Spleen (tissue), 11 donors: ENCODE data around the gene DCTPP1. TPM values are rescaled to one million over a fixed set of nuclear protein-coding genes. Genes with fewer than 3 reads are reported as not detected.
A peak's percentile ranks its signal among the peaks of the same experiment; 100 is the strongest.

Experiments
- DNase-seq: peaks from one replicate; pipeline ENCODE4 v3.0.0-alpha.2; 2020
- H3K27ac ChIP-seq, 8 donors: fragments of 200-600 bp; sonication (generic) in 7 of 8; 1 replicate in 4 of 8; 2 replicates in 4 of 8; pipeline versions ENCODE4 v1.5.0 to v1.8.0; 2016 to 2021; ENCODE audit warnings: inconsistent platforms in 4 of 8, mild to moderate bottlenecking in 4 of 8, moderate library complexity in 1 of 8
- H3K27me3 ChIP-seq, 7 donors: fragments of 200-600 bp; sonication (generic) in 6 of 7; replicated peaks in 1 of 7; 1 replicate in 4 of 7; 2 replicates in 3 of 7; pipeline versions ENCODE4 v1.5.0 to v1.8.0; 2016 to 2021; ENCODE audit warnings: inconsistent platforms in 3 of 7, mild to moderate bottlenecking in 1 of 7
- H3K36me3 ChIP-seq, 6 donors: fragments of 200-600 bp; sonication (generic) in 5 of 6; 1 replicate in 4 of 6; 2 replicates in 2 of 6; pipeline versions ENCODE4 v1.5.0 to v1.8.0; 2016 to 2021; ENCODE audit warnings: inconsistent platforms in 2 of 6
- H3K4me1 ChIP-seq, 6 donors: fragments of 200-600 bp; sonication (generic) in 5 of 6; 1 replicate in 3 of 6; 2 replicates in 3 of 6; pipeline versions ENCODE4 v1.5.0 to v1.8.0; 2016 to 2021; ENCODE audit warnings: inconsistent platforms in 3 of 6
- H3K4me3 ChIP-seq, 8 donors: fragments of 200-600 bp; sonication (generic) in 7 of 8; 1 replicate in 4 of 8; 2 replicates in 4 of 8; pipeline versions ENCODE4 v1.5.0 to v1.8.0; 2016 to 2021; ENCODE audit warnings: inconsistent platforms in 4 of 8, mild to moderate bottlenecking in 4 of 8, moderate library complexity in 2 of 8
- H3K9me3 ChIP-seq, 8 donors: fragments of 200-600 bp; sonication (generic) in 7 of 8; 1 replicate in 4 of 8; 2 replicates in 4 of 8; pipeline versions ENCODE4 v1.5.0 to v1.8.0; 2016 to 2021; ENCODE audit warnings: inconsistent platforms in 4 of 8
- CTCF ChIP-seq, 11 experiments: fragments of 200-600 bp in 7 of 11; fragments of 450-650 bp in 4 of 11; sonication (generic) in 4 of 11; IDR thresholded peaks in 8 of 11; conservative IDR thresholded peaks in 3 of 11; 1 replicate in 7 of 11; 2 replicates in 4 of 11; pipeline versions ENCODE4 v1.4.0 to v1.8.0; 2016 to 2021; ENCODE audit warnings: antibody characterized with exemption in 11 of 11, inconsistent platforms in 4 of 11, mild to moderate bottlenecking in 1 of 11
- POLR2A ChIP-seq, 3 donors: fragments of 450-650 bp; IDR thresholded peaks; one replicate each; pipeline ENCODE4 v1.5.1; 2017; ENCODE audit warnings: antibody characterized with exemption in 3 of 3, mild to moderate bottlenecking in 1 of 3
- POLR2AphosphoS5 ChIP-seq, 3 donors: sonication (generic); formaldehyde crosslinking; IDR thresholded peaks; one replicate each; pipeline ENCODE4 v1.5.1; 2017; ENCODE audit warnings: antibody characterized with exemption in 3 of 3
- WGBS, 5 donors: extraction: QIAGEN DNeasy Blood & Tissue Kit in 3 of 5; methylation state at CpG; one replicate each; pipeline versions ENCODE4 v1.1.5 to v1.1.7; 2013 to 2018; 5-methylcytosine and 5-hydroxymethylcytosine counted together
- intact Hi-C: fragments of 100-400 bp; cut with DNase I; formaldehyde crosslinking; loops from one replicate; pipeline ENCODE4 v1.15.0; 2023; ENCODE audit warnings: low total_unique reads
- polyA plus RNA-seq, 3 donors: library from polyadenylated mRNA; stranded (reverse); fragments of 200-250 nt; gene quantifications; one replicate each; pipeline ENCODE4 v1.2.1, GENCODE V29; 2013
- total RNA-seq, 7 donors: library from RNA; depleted of rRNA in 3 of 7; stranded (reverse); fragments of >200 nt in 3 of 7; fragmentation: NEBNext Ultra II Directional in 4 of 7; extraction: Animal tissue kit (Norgen Biotek cat#: 25700) in 4 of 7; gene quantifications; one replicate each; pipeline versions ENCODE4 v1.1.0 to v1.2.1, GENCODE V29; 2016 to 2021
- donor health status: healthy with polysubstance abuse.
- donor health status: DM: no; HTN: no; CAD: no; lungs with moderate emphysema.
- donor health status: DM: no; HTN: no; CAD: no.
- donor health status: Bipolar disorder and iron deficiency.
- donor health status: healthy.
- donor health status: DM: no; HTN: no; CAD: no.
- donor health status: DM: yes; HTN: yes; CAD: no.

DCTPP1 gene
- total and polyA plus RNA-seq, 10 donors, result 17.6 to 49.1 (median 29.0) TPM

GRCh38 chr16:30382111-30382881 is 47.5 kb downstream of the DCTPP1 start, which contains the start of gene SEPTIN1:
Gene SEPTIN1 (minus strand): TSS chr16:30382561. CDS start chr16:30382542, 19 bp downstream.
- Histone ChIP-seq H3K4me1 (peaks cover 17 to 69% (median 44%) of the 10 kb centered on the region in 6 donors), H3K9me3 (no peaks in the 10 kb centered on the region), H3K27ac (peak within 1 kb of the TSS; percentile 55 to 100 (median 78)), H3K36me3 (peaks cover 0 to 11% (median 0%) of the 10 kb centered on the region in 6 donors), H3K4me3 (peak within 1 kb of the TSS; percentile 24 to 75 (median 45)), H3K27me3 (no peaks in the 10 kb centered on the region)
- TF ChIP-seq CTCF (IDR thresholded peaks at IDR 0.05 in 8 of 11, conservative IDR thresholded peaks at IDR 0.05 in 3 of 11) (no peak), POLR2AphosphoS5 (IDR thresholded peaks at IDR 0.05) (peak; percentile 79 to 84 (median 84))
- DNase-seq, result peak; percentile 94
- 21 to 31% (median 24%) methylated on average over 9 to 12 of the region's 12 CpGs for WGBS, 5 donors
- intact Hi-C loops, result no loop called here

GRCh38 chr16:30381291-30382041 is 48.4 kb downstream of the DCTPP1 start:
- TF ChIP-seq POLR2AphosphoS5 (IDR thresholded peaks at IDR 0.05) (no peak), CTCF (IDR thresholded peaks at IDR 0.05 in 8 of 11, conservative IDR thresholded peaks at IDR 0.05 in 3 of 11) (no peak), POLR2A (IDR thresholded peaks at IDR 0.05) (no peak)
- Histone ChIP-seq H3K27me3 (no peaks in the 10 kb centered on the region), H3K36me3 (peaks cover 0 to 11% (median 0%) of the 10 kb centered on the region in 6 donors), H3K4me3 (peak overlapping the region; percentile 24 to 75 (median 45)), H3K9me3 (no peaks in the 10 kb centered on the region), H3K4me1 (peaks cover 23 to 77% (median 52%) of the 10 kb centered on the region in 6 donors), H3K27ac (peak overlapping the region; percentile 55 to 100 (median 78))
- WGBS, 5 donors, result 70 to 79% (median 72%) methylated on average over 10 to 13 of the region's 13 CpGs
- DNase-seq, result no peak
- intact Hi-C loops, result no loop called here

GRCh38 chr16:30380803-30381208 is 49.0 kb downstream of the DCTPP1 start:
- Histone ChIP-seq H3K4me1 (peaks cover 23 to 81% (median 52%) of the 10 kb centered on the region in 6 donors), H3K4me3 (peak overlapping the region in 1 of 8 donors; percentile 75), H3K27ac (peak overlapping the region in 6 of 8 donors; percentile 70 to 100 (median 84)), H3K27me3 (no peaks in the 10 kb centered on the region), H3K9me3 (no peaks in the 10 kb centered on the region), H3K36me3 (peaks cover 0 to 11% (median 0%) of the 10 kb centered on the region in 6 donors)
- WGBS, 5 donors, result 74 to 86% (median 80%) methylated on average over 5 to 6 of the region's 6 CpGs
- no peak for DNase-seq
- TF ChIP-seq POLR2AphosphoS5 (IDR thresholded peaks at IDR 0.05), result no peak
- no peak for TF ChIP-seq CTCF (IDR thresholded peaks at IDR 0.05 in 8 of 11, conservative IDR thresholded peaks at IDR 0.05 in 3 of 11)
- intact Hi-C loops, result no loop called here
